ENCODE data around the gene PRKACB. TPM values are rescaled to one million over a fixed set of nuclear protein-coding genes. Genes with fewer than 3 reads are reported as not detected.

Gene PRKACB
- total RNA-seq, 1 donor from 2014 or later: 13.7 TPM

GRCh38 chr1:84246213-84246612 lies 102.1 kb downstream of the PRKACB start:
- Histone ChIP-seq H3K4me3 (ENCODE audit: low read depth, low read length) (no peak overlapping the region), H3K36me3 (ENCODE audit: control insufficient read depth, insufficient read depth, low read length) (no peaks in the 10 kb centered on the region), H3K27me3 (ENCODE audit: control insufficient read depth, insufficient read depth, low read length) (no peaks in the 10 kb centered on the region)
- no peak for DNase-seq (ENCODE audit: low read depth)
- no peak for TF ChIP-seq CTCF (IDR thresholded peaks at IDR 0.05; ENCODE audit: insufficient read depth, low read length, poor library complexity, severe bottlenecking)

DNA sequence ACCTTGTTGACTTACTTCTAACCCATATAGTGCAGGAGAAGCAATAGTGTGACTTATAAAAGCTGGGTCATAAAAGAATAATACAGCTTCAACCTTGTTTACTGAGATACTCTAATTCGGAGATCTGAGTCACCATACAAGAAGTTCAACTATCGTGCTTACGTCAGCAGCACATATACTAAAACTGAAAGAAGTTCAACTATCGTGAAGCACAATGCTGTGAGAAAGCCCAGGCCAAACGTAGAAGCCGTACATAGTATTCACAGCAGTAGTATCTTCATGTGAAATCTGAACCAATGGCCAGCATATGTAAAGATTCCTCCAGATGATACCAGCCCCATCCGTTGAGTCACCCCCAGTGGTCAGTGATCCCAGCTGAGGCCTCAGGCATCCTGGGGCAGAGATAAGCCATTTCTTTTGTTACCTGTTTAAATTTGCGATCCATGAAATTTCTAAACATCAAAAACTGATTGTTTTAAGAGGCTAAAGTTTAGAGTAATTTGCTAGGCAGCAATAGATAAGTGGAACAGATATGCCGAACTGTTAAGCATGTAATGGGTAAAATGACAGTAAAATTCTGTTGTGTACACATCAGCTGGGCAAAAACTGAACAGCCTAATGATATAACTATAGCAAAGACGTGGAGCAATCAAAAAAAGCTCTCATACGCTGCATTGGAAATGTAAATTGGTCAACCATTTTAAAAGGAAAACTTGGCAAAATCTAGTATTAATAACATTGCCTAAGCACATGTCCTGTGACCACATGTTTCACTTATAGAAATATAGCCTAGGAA lies 103.6 kb downstream of the PRKACB start:
- TF ChIP-seq CTCF (IDR thresholded peaks at IDR 0.05; ENCODE audit: insufficient read depth, low read length, poor library complexity, severe bottlenecking): no peak
- no peak overlapping the region for H3K4me3 ChIP-seq (ENCODE audit: low read depth, low read length)
- DNase-seq (ENCODE audit: low read depth): peak; percentile 34
- no peaks in the 10 kb centered on the region for H3K36me3 ChIP-seq (ENCODE audit: control insufficient read depth, insufficient read depth, low read length)
- no peaks in the 10 kb centered on the region for H3K27me3 ChIP-seq (ENCODE audit: control insufficient read depth, insufficient read depth, low read length)

DNA sequence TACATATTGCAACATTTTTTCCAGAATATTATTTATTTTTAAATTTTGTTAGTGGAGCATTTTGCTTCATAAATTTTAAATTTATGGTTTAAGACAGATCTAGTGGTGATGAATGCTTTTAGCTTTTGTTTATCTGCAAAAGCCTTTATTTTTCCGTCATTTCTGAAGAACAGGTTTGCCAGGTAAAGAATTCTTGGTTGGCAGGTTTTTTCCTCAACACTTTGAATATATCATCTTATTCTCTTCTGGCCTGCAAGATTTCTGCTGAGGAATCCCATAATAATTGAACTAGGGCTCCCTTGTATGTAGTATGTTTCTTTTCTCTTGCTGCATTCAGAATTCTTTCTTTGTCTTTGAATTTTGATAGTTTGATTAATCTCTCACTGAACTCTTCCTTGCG lies 106.6 kb downstream of the PRKACB start:
- H3K4me3 ChIP-seq (ENCODE audit: low read depth, low read length): no peak overlapping the region
- no peak for DNase-seq (ENCODE audit: low read depth)
- H3K36me3 ChIP-seq (ENCODE audit: control insufficient read depth, insufficient read depth, low read length): no peaks in the 10 kb centered on the region
- TF ChIP-seq CTCF (IDR thresholded peaks at IDR 0.05; ENCODE audit: insufficient read depth, low read length, poor library complexity, severe bottlenecking): no peak
- no peaks in the 10 kb centered on the region for H3K27me3 ChIP-seq (ENCODE audit: control insufficient read depth, insufficient read depth, low read length)

GRCh38 chr1:84253036-84253435 lies 109.0 kb downstream of the PRKACB start:
- no peak for DNase-seq (ENCODE audit: low read depth)
- TF ChIP-seq CTCF (IDR thresholded peaks at IDR 0.05; ENCODE audit: insufficient read depth, low read length, poor library complexity, severe bottlenecking): no peak
- H3K27me3 ChIP-seq (ENCODE audit: control insufficient read depth, insufficient read depth, low read length): no peaks in the 10 kb centered on the region
- no peaks in the 10 kb centered on the region for H3K36me3 ChIP-seq (ENCODE audit: control insufficient read depth, insufficient read depth, low read length)
- H3K4me3 ChIP-seq (ENCODE audit: low read depth, low read length): no peak overlapping the region

DNA sequence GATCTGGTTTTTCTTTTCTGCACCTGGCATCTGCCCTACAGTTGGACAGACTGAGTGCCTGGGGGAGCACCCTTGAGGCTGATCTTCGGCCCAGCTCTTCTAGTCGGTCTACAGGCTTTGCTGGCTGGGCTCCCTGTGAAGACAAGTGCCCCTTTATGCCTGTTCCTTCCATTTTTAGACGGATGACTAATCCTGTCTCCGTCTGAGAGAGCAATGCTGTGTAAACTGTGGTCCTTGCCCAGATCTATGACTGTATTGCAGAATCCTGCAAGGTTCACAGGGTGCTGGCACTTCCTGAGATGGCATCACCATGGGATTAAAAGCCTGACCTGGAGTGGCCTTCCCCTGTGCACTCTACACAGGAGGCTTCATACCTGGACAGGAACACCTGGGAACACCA lies 109.8 kb downstream of the PRKACB start:
- Histone ChIP-seq H3K27me3 (ENCODE audit: control insufficient read depth, insufficient read depth, low read length) (no peaks in the 10 kb centered on the region), H3K4me3 (ENCODE audit: low read depth, low read length) (no peak overlapping the region), H3K36me3 (ENCODE audit: control insufficient read depth, insufficient read depth, low read length) (no peaks in the 10 kb centered on the region)
- TF ChIP-seq CTCF (IDR thresholded peaks at IDR 0.05; ENCODE audit: insufficient read depth, low read length, poor library complexity, severe bottlenecking): no peak
- DNase-seq (ENCODE audit: low read depth): peak; percentile 90
